ENCODE data around the gene PCLO. TPM values are rescaled to one million over a fixed set of nuclear protein-coding genes. Genes with fewer than 3 reads are reported as not detected.

Gene PCLO
- total RNA-seq, 2 donors from 2014 or later, result 0.03 TPM; not detected in 1

GRCh38 chr7:82705517-82706260, 457.0 kb downstream of the PCLO start:
- no peak overlapping the region for H3K27ac Mint-ChIP-seq
- H3K4me1 Mint-ChIP-seq, result no peaks in the 10 kb centered on the region

GRCh38 chr7:82704121-82704520, 458.6 kb downstream of the PCLO start:
- H3K4me1 Mint-ChIP-seq, result no peaks in the 10 kb centered on the region
- H3K4me3 Mint-ChIP-seq, result no peak overlapping the region
- no peaks in the 10 kb centered on the region for H3K36me3 Mint-ChIP-seq (ENCODE audit: low read depth)
- ATAC-seq (replicated peaks), result no peak
- H3K27ac Mint-ChIP-seq, result no peak overlapping the region
- peaks cover 9% of the 10 kb centered on the region for H3K9me3 Mint-ChIP-seq
- H3K27me3 Mint-ChIP-seq, result no peaks in the 10 kb centered on the region

More at GRCh38 chr7:82705517-82706260, 457.0 kb downstream of the PCLO start:
- Mint-ChIP-seq H3K4me3 (no peak overlapping the region), H3K27me3 (no peaks in the 10 kb centered on the region), H3K9me3 (peaks cover 6% of the 10 kb centered on the region), H3K36me3 (ENCODE audit: low read depth) (no peaks in the 10 kb centered on the region)
- no peak for ATAC-seq (replicated peaks)

All from activated T-helper 17 cell treated with anti-CD3 and anti-CD28 coated beads, Interleukin-2, amount 50 U/mL, for 72 hours (primary cell).